ENCODE results near the gene CCL15.

Gene CCL15

DNA sequence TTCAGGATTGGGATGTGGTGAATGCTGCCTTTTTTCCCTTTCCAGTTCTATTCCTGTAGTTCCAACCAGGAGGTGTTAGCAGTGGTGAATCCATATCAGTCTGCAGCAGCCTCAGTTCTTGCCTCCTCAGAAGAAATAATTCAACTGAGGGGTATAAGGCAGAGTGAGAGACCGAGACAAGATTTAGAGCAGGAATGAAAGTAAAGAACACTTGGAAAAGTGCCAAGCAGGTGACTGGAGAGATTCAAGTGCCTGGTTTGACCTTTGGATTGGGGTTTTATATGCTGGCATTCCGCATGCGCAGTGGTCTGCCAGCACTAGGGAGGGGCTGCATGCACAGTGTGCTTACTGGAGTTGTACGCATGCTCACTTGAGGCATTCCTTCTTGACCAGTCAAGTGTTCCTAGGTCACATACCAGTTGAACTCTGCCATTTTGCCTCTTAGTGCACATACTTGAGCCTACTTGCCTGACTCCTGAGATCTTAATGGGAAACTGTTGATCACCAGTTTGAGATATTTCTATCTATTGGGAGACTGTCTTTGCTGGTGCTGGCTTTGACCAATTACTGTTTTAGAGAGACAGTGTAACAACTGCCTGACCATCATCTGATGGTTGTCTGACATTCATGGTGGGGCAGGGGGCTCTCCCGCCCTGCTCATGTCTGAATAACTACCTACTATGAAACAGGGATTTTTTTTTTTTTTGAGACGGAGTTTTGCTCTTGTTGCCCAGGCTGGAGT lies 680 bp upstream of the CCL15 start:
- Histone ChIP-seq H4K20me1 (ENCODE audit: insufficient read depth, low read length) (no peaks in the 10 kb centered on the region), H2AFZ (ENCODE audit: low read length) (no peak overlapping the region), H3K9me3 (ENCODE audit: low read length) (no peaks in the 10 kb centered on the region), H3K9ac (ENCODE audit: low read length) (no peak overlapping the region), H3K4me2 (ENCODE audit: low read length) (no peak overlapping the region), H3K36me3 (ENCODE audit: insufficient read depth, low read length) (no peaks in the 10 kb centered on the region), H3K27ac (ENCODE audit: low read depth, low read length, poor library complexity, severe bottlenecking) (no peak overlapping the region), H3K4me3 (ENCODE audit: low read depth, low read length, poor library complexity, severe bottlenecking) (no peak overlapping the region), H3K79me2 (ENCODE audit: insufficient read depth, low read length) (no peaks in the 10 kb centered on the region), H3K4me1 (ENCODE audit: insufficient read depth, low read length, severe bottlenecking) (no peaks in the 10 kb centered on the region), H3F3A (ENCODE audit: insufficient read depth, low read length) (no peaks in the 10 kb centered on the region), H3K27me3 (ENCODE audit: insufficient read depth, low read length) (no peaks in the 10 kb centered on the region), H3K9me2 (ENCODE audit: low read depth, low read length) (no peaks in the 10 kb centered on the region)
- TF ChIP-seq, protein P1, sequence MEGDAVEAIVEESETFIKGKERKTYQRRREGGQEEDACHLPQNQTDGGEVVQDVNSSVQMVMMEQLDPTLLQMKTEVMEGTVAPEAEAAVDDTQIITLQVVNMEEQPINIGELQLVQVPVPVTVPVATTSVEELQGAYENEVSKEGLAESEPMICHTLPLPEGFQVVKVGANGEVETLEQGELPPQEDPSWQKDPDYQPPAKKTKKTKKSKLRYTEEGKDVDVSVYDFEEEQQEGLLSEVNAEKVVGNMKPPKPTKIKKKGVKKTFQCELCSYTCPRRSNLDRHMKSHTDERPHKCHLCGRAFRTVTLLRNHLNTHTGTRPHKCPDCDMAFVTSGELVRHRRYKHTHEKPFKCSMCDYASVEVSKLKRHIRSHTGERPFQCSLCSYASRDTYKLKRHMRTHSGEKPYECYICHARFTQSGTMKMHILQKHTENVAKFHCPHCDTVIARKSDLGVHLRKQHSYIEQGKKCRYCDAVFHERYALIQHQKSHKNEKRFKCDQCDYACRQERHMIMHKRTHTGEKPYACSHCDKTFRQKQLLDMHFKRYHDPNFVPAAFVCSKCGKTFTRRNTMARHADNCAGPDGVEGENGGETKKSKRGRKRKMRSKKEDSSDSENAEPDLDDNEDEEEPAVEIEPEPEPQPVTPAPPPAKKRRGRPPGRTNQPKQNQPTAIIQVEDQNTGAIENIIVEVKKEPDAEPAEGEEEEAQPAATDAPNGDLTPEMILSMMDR (IDR thresholded peaks at IDR 0.05; ENCODE audit: low read length) = no peak
- no peak for TF ChIP-seq EZH2 (IDR thresholded peaks at IDR 0.05; ENCODE audit: borderline replicate concordance, low read length)

GRCh38 chr17:36000732-36001109 lies 632 bp downstream of the CCL15 start:
- no peak for TF ChIP-seq EZH2 (IDR thresholded peaks at IDR 0.05; ENCODE audit: borderline replicate concordance, low read length)
- TF ChIP-seq, protein P1 (IDR thresholded peaks at IDR 0.05; ENCODE audit: low read length) = no peak
- Histone ChIP-seq H3K36me3 (ENCODE audit: insufficient read depth, low read length) (no peaks in the 10 kb centered on the region), H3K9ac (ENCODE audit: low read length) (no peak overlapping the region), H3F3A (ENCODE audit: insufficient read depth, low read length) (no peaks in the 10 kb centered on the region), H2AFZ (ENCODE audit: low read length) (no peak overlapping the region), H4K20me1 (ENCODE audit: insufficient read depth, low read length) (no peaks in the 10 kb centered on the region), H3K9me3 (ENCODE audit: low read length) (no peaks in the 10 kb centered on the region), H3K27me3 (ENCODE audit: insufficient read depth, low read length) (no peaks in the 10 kb centered on the region), H3K9me2 (ENCODE audit: low read depth, low read length) (no peaks in the 10 kb centered on the region), H3K4me2 (ENCODE audit: low read length) (no peak overlapping the region), H3K79me2 (ENCODE audit: insufficient read depth, low read length) (no peaks in the 10 kb centered on the region), H3K4me3 (ENCODE audit: low read depth, low read length, poor library complexity, severe bottlenecking) (no peak overlapping the region), H3K4me1 (ENCODE audit: insufficient read depth, low read length, severe bottlenecking) (no peaks in the 10 kb centered on the region), H3K27ac (ENCODE audit: low read depth, low read length, poor library complexity, severe bottlenecking) (no peak overlapping the region)

DNA sequence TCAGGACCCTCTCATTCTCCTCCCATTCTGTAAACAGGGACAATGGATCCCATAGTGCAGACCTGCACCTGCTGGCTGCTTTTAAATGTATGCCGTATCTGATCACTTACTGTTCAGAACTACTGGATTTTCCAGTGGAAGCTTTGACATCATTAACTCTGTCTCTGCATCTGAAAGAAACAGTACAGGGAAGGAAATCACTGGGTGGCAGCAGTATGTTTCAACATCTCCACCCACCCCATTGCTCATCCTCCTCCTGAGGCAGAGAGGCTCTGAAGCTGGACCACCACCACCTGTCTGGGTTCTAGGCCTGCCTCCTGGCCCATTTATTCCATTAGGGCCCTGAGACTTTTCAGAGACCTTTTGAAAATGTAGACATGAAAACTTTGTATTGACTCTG lies 2.6 kb downstream of the CCL15 start:
- TF ChIP-seq, protein P1 (IDR thresholded peaks at IDR 0.05; ENCODE audit: low read length) = no peak
- TF ChIP-seq EZH2 (IDR thresholded peaks at IDR 0.05; ENCODE audit: borderline replicate concordance, low read length) = no peak
- no peak overlapping the region for H3K4me2 ChIP-seq (ENCODE audit: low read length)
- no peaks in the 10 kb centered on the region for H3K27me3 ChIP-seq (ENCODE audit: insufficient read depth, low read length)
- no peak overlapping the region for H3K9ac ChIP-seq (ENCODE audit: low read length)
- H3K4me1 ChIP-seq (ENCODE audit: insufficient read depth, low read length, severe bottlenecking) = no peaks in the 10 kb centered on the region
- H2AFZ ChIP-seq (ENCODE audit: low read length) = no peak overlapping the region
- no peaks in the 10 kb centered on the region for H3K9me2 ChIP-seq (ENCODE audit: low read depth, low read length)
- H3K36me3 ChIP-seq (ENCODE audit: insufficient read depth, low read length) = no peaks in the 10 kb centered on the region
- H3K27ac ChIP-seq (ENCODE audit: low read depth, low read length, poor library complexity, severe bottlenecking) = no peak overlapping the region
- H4K20me1 ChIP-seq (ENCODE audit: insufficient read depth, low read length) = no peaks in the 10 kb centered on the region
- H3K9me3 ChIP-seq (ENCODE audit: low read length) = 0 out of 2 replicates have a peak, but pooled peaks cover 3% of the 10 kb centered on the region
- no peak overlapping the region for H3K4me3 ChIP-seq (ENCODE audit: low read depth, low read length, poor library complexity, severe bottlenecking)
- H3K79me2 ChIP-seq (ENCODE audit: insufficient read depth, low read length) = no peaks in the 10 kb centered on the region
- H3F3A ChIP-seq (ENCODE audit: insufficient read depth, low read length) = no peaks in the 10 kb centered on the region
